HG02973 (cell line): Measurements from ENCODE around the gene ZNF77.
"Not testable (repeated sequence)": the region's sequence is repeated elsewhere in the genome, so short reads cannot be mapped to it uniquely, and the experiment has no call there.

ENCODE experiments used
- ATAC-seq: cut with Tn5 transposase; IDR thresholded peaks from one replicate; pipeline ENCODE4 v1.9.1; 2021; ENCODE audit warnings: moderate library complexity; ENCODE audit not compliant: unreplicated experiment

Gene ZNF77

DNA sequence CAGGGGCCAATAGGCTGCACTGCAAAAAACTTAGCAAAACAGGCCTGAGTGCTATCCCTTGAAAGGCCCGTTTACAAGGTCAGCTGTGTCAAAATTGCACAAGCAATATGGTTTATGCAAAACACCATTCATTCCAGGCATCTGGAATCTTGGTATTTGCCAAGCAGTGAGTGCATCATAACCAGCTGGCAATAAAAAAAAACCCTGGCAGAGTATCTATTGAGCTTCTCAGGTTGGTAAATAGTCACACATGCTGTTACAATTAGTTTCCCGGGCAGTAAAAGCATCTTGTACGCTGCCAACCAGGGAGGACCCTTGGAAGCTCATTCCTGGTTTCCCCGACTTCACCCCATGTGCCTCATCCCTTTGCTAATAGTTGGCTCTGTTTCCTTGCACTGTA, 21.3 kb downstream of the ZNF77 start:
- no peak for ATAC-seq

GRCh38 chr19:2922987-2923386, 21.8 kb downstream of the ZNF77 start:
- no peak for ATAC-seq

GRCh38 chr19:2917275-2918184, 27.2 kb downstream of the ZNF77 start:
- ATAC-seq, result no peak

GRCh38 chr19:2912306-2912705, 32.5 kb downstream of the ZNF77 start:
- ATAC-seq, result no peak

DNA sequence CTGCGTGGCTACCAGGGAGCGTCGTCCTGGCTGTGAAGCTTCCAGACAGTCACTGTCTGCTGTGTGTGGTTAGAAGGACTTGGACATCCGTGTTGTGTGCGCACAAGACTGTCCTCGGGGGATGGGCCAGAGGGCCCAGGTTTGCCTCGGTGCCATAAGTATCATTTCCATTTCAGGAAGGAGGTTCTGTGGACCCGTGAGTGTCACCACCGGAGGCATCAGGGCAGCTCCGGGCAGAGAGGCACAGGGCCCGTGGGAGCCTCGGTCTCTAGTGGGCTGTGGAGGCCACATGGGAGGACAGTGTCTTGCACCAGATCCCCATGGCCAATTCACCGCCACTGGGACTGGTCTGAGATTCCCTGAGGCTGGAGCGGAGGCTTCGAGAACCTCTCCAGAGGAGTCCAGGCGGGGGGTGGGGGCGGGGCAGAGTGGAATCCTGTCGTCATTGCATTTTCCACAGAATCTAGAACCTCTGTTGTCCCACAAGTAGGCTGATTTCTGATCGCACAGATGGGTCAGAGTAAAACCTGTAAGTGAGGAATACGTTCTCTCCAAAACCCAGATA, 38.1 kb downstream of the ZNF77 start:
- no peak for ATAC-seq

GRCh38 chr19:2905918-2906519, 38.8 kb downstream of the ZNF77 start:
- no peak for ATAC-seq

GRCh38 chr19:2903326-2903725, 41.4 kb downstream of the ZNF77 start:
- not testable (repeated sequence) for ATAC-seq

DNA sequence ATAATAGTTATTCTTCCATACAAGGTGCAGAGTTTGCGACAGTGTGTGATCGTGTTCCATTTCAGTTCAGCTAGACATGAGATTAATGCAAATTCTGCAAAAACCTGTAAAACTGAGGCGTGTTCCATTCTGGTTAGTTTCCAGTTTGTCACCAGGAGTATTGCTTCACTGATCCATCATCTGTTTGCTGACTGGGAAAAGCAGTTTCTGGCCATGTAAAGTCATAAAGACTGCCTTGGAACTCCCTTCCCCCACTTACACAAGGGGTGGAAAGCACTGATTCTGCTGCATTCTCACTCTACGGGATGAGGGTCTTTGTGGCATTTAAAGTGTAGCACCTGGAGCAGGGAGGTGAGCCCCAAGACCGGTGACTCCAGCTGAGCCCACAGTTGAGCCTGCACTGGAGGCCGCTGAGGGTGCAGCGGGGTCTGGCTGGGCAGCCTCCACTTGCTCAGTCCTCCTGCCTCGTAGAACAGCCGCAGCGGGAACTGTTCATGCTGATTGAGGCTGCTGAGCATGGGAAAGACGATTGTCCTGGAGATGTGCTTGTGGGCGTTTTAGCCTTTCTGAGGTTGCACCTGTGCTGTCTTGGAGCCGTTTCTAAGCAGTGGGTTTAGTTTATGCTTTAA, 42.1 kb downstream of the ZNF77 start:
- ATAC-seq, result no peak

DNA sequence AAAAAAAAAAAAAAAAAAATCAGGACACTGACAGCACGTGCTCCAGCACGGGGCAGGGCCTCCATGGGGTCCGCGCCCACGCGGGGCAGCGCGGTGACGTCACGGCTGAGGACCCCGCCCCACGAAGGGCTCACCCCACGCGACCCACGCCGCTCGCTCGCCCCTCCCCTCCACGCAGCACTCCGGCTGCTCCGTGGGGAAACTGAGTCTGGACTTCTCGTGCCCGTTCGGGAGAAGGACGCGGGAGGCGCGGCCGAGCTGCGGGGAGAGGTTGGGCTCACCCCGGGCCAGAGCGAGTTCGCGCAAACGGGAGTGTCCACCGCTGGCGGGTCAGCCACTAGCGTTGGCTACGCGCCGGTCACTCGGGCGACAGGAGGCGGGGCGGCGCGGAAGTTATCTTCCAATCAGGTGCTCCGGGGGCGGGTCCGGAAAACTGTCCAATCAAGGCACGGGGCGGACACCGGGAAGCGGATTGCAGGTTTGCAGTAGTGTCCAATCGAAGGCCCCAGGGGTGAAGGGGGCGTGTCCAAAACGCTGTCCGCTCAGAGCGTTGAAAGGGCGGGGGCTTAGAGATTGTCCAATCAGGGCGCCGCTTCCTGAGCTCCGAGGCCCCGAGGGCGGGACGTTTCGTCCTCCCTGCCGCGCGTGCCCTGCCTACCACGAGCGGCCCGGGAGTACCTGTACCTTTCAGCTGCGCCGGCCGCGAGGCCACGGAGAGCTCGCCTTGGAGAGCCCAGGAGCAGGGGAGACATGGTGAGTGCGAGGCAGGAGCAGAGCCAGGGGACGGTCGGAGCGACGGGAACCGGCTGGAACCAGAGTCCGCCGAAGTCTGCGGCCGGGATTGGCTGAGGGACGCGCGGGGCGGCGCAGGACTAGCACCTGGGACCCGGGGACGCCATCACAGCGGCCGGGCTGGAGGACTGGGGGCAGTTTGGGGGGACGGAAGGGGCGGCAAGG, 44.2 kb downstream of the ZNF77 start, which contains the start of gene ZNF57:
Gene ZNF57, plus strand, starts transcription at position 633 of the 957 bp plus-strand sequence. Its CDS starts 118 bp downstream, at position 751.
- peak; percentile 86 for ATAC-seq

- no peak for ATAC-seq
These were observed 48.1 kb downstream of the ZNF77 start for GRCh38 chr19:2896694-2897093.

DNA sequence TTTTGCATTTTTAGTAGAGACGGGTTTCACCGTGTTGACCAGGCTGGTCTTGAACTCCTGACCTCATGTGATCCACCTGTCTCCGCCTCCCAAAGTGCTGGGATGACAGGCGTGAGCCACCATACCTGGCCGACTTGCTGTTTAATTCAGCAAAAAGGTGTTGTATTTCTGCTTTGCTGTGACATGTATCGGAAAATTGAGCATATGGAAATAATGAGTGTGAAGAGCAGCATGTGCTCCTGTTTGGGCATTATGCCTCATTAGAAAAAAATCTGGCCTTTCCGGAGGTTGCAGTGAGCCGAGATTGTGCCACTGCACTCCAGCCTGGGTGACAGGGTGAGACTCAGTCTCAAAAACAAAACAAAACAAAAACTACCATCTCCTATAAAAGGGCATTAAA, 54.2 kb downstream of the ZNF77 start:
- ATAC-seq, result not testable (repeated sequence)

GRCh38 chr19:2888731-2889224, 56.0 kb downstream of the ZNF77 start:
- no peak for ATAC-seq

GRCh38 chr19:2887391-2887914, 57.3 kb downstream of the ZNF77 start:
- no peak for ATAC-seq

GRCh38 chr19:2885736-2886135, 59.0 kb downstream of the ZNF77 start:
- ATAC-seq, result no peak

DNA sequence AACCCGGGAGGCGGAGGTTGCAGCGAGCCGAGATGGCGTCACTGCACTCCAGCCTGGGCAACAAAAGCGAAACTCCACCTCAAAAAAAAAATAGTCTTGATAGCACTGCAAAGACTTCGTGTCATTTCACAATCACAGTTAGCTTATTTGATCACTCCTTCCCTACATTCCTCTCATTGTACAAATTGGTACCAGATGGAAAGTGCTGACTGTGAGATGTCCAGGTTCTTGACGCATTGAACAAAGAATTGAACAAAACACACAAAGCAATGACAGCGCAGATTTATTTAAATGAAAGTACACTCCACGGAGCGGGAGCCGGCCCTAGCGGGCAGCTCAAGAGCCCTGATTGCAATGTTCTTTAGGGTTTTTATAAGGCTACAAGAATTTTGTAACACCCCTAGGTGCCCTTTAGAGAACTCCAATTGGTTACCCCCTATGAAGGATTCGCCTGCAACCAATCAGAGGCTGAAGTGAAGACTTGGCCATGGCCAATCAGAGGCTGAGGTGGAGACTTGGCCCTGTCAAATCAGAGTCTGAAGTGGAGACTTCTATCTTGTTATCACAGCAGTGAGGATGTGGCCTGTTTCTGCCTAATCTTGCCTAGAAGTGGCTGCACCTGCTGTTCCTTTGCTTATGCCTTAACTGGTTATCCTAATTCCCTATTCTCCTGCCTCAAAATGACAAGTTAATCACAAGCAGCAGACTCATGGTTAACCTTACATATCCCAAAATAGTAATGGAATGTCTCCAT, 60.9 kb downstream of the ZNF77 start:
- ATAC-seq, result no peak
